ENCODE measurements around the gene PTPRT. TPM values are rescaled to one million over a fixed set of nuclear protein-coding genes. Genes with fewer than 3 reads are reported as not detected.

Gene PTPRT
- total and polyA plus RNA-seq, 4 donors: 0.14 to 2.8 (median 0.40) TPM

GRCh38 chr20:43119720-43120119 lies 70.0 kb downstream of the PTPRT start:
- DNase-seq (ENCODE audit: low spot score): no peak
- TF ChIP-seq REST (IDR thresholded peaks at IDR 0.05) (no peak), JUND (IDR thresholded peaks at IDR 0.05) (no peak), FOXA1 (IDR thresholded peaks at IDR 0.05) (no peak), FOXA2 (IDR thresholded peaks at IDR 0.05) (no peak), EGR1 (IDR thresholded peaks at IDR 0.05; ENCODE audit: low read depth in 2 of 2) (no peak)
- no peaks in the 10 kb centered on the region for H3K4me1 ChIP-seq (ENCODE audit: control insufficient read depth in 4 of 4, insufficient read depth in 4 of 4, low read length in 3 of 4)

GRCh38 chr20:43102394-43102793 lies 87.3 kb downstream of the PTPRT start:
- TF ChIP-seq CTCF (IDR thresholded peaks at IDR 0.05; ENCODE audit: low read depth, low read length, missing input control) (no peak), RAD21 (IDR thresholded peaks at IDR 0.05) (no peak), GABPA (IDR thresholded peaks at IDR 0.05 in 1 of 2, conservative IDR thresholded peaks at IDR 0.05 in 1 of 2) (no peak), YY1 (IDR thresholded peaks at IDR 0.05) (no peak), HNF4G (IDR thresholded peaks at IDR 0.05) (no peak), ATF3 (IDR thresholded peaks at IDR 0.05) (no peak), NR2F2 (IDR thresholded peaks at IDR 0.05) (no peak), REST (IDR thresholded peaks at IDR 0.05) (no peak), ZBTB33 (IDR thresholded peaks at IDR 0.05) (no peak), JUND (IDR thresholded peaks at IDR 0.05) (no peak), RXRA (IDR thresholded peaks at IDR 0.05) (no peak), FOXA1 (IDR thresholded peaks at IDR 0.05) (no peak), TAF1 (conservative IDR thresholded peaks at IDR 0.05) (no peak), HNF4A (conservative IDR thresholded peaks at IDR 0.05) (no peak)
- TF ChIP-seq, protein P1, sequence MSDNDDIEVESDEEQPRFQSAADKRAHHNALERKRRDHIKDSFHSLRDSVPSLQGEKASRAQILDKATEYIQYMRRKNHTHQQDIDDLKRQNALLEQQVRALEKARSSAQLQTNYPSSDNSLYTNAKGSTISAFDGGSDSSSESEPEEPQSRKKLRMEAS (IDR thresholded peaks at IDR 0.05): no peak
- Histone ChIP-seq H3K9me3 (ENCODE audit: control insufficient read depth in 4 of 4, low read length in 3 of 4) (peaks cover 0 to 3% (median 0%) of the 10 kb centered on the region in 4 donors), H3K27ac (ENCODE audit: low read depth in 1 of 2, low read length in 2 of 2) (no peak overlapping the region), H3K9ac (ENCODE audit: low read depth in 1 of 2, low read length in 2 of 2) (no peak overlapping the region), H3K27me3 (ENCODE audit: control insufficient read depth in 4 of 4, insufficient read depth in 4 of 4, low read length in 3 of 4) (peaks cover 0 to 2% (median 0%) of the 10 kb centered on the region in 4 donors), H3K4me3 (ENCODE audit: low read depth in 1 of 3, low read length in 3 of 3) (no peak overlapping the region), H3K4me1 (ENCODE audit: control insufficient read depth in 4 of 4, insufficient read depth in 4 of 4, low read length in 3 of 4) (no peaks in the 10 kb centered on the region), H3K36me3 (ENCODE audit: control insufficient read depth in 4 of 4, insufficient read depth in 3 of 4, low read depth in 1 of 4, low read length in 3 of 4) (no peaks in the 10 kb centered on the region)
- DNase-seq (ENCODE audit: low spot score): no peak
- WGBS: 59% methylated on average over 5 of the region's 5 CpGs

More at GRCh38 chr20:43119720-43120119, 70.0 kb downstream of the PTPRT start:
- no peak overlapping the region for H3K4me3 ChIP-seq (ENCODE audit: low read depth in 1 of 3, low read length in 3 of 3)
- 68% methylated on average over 2 of the region's 2 CpGs for WGBS
- no peak overlapping the region for H3K9ac ChIP-seq (ENCODE audit: low read depth in 1 of 2, low read length in 2 of 2)
- H3K27me3 ChIP-seq (ENCODE audit: control insufficient read depth in 4 of 4, insufficient read depth in 4 of 4, low read length in 3 of 4): peaks cover 0 to 2% (median 0%) of the 10 kb centered on the region in 4 donors
- no peaks in the 10 kb centered on the region for H3K9me3 ChIP-seq (ENCODE audit: control insufficient read depth in 4 of 4, low read length in 3 of 4)
- H3K27ac ChIP-seq (ENCODE audit: low read depth in 1 of 2, low read length in 2 of 2): no peak overlapping the region
- H3K36me3 ChIP-seq (ENCODE audit: control insufficient read depth in 4 of 4, insufficient read depth in 3 of 4, low read depth in 1 of 4, low read length in 3 of 4): no peaks in the 10 kb centered on the region

Measured in liver (tissue), 9 donors.